Right atrium auricular region (tissue), 2 donors: ENCODE results near the gene PTPRN2. TPM values are rescaled to one million over a fixed set of nuclear protein-coding genes. Genes with fewer than 3 reads are reported as not detected.

Source experiments
- DNase-seq: peaks from one replicate; pipeline ENCODE4 v3.0.0-alpha.2; 2019; ENCODE audit warnings: low spot score
- H3K27ac ChIP-seq, 2 donors: fragments of 200-600 bp; sonication (generic); 1 replicate in 1 of 2; 2 replicates in 1 of 2; pipeline ENCODE4 v1.5.1; 2016 to 2019
- H3K27me3 ChIP-seq, 2 donors: fragments of 200-600 bp; sonication (generic); one replicate each; pipeline versions ENCODE4 v1.5.1 to v1.6.0; 2017 to 2019
- H3K36me3 ChIP-seq: fragments of 200-600 bp; sonication (generic); one replicate; pipeline ENCODE4 v1.5.1; 2016
- H3K4me1 ChIP-seq, 2 donors: fragments of 200-600 bp; sonication (generic); one replicate each; pipeline versions ENCODE4 v1.5.1 to v1.6.0; 2017 to 2019
- H3K4me3 ChIP-seq, 2 donors: fragments of 200-600 bp; sonication (generic); 1 replicate in 1 of 2; 2 replicates in 1 of 2; pipeline ENCODE4 v1.5.1; 2017 to 2019; ENCODE audit warnings: mild to moderate bottlenecking in 1 of 2, moderate library complexity in 1 of 2
- H3K9me3 ChIP-seq, 2 donors: fragments of 200-600 bp; sonication (generic); one replicate each; pipeline ENCODE4 v1.5.1; 2019
- total RNA-seq, 2 donors: library from RNA; depleted of rRNA; stranded (reverse); fragments of >200 nt; gene quantifications; one replicate each; pipeline ENCODE4 v1.1.0, GENCODE V29; 2016
- TF ChIP-seq, protein P1 (sequence below), 2 donors: fragments of 200-600 bp; sonication (generic); IDR thresholded peaks; one replicate each; pipeline ENCODE4 v1.5.1; 2019; ENCODE audit warnings: antibody characterized with exemption in 2 of 2

PTPRN2 gene
- total RNA-seq, 2 donors from 2014 or later, result 2.6 to 2.7 TPM

DNA sequence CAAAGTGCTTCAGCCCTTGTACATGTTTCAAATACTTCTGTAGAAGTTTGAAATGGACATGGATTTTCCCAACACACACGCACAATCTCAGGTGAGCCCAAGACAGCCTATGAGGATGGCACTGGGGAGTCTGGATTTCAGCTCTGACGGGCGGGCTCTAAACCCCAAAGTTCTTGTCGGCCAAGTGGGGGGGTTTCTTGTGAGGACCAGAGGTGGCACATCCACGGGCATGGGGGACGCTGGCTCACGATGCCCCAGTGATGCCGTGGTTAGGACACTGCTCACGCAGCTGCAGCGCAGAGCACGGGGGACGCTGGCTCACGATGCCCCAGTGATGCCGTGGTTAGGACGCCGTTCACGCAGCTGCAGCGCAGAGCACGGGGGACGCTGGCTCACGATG, 970.7 kb downstream of the PTPRN2 start:
- no peaks in the 10 kb centered on the region for H3K9me3 ChIP-seq
- H3K4me3 ChIP-seq, result no peak overlapping the region
- H3K27me3 ChIP-seq, result no peaks in the 10 kb centered on the region
- peaks cover 0 to 15% of the 10 kb centered on the region in 2 donors for H3K4me1 ChIP-seq
- TF ChIP-seq, protein P1, sequence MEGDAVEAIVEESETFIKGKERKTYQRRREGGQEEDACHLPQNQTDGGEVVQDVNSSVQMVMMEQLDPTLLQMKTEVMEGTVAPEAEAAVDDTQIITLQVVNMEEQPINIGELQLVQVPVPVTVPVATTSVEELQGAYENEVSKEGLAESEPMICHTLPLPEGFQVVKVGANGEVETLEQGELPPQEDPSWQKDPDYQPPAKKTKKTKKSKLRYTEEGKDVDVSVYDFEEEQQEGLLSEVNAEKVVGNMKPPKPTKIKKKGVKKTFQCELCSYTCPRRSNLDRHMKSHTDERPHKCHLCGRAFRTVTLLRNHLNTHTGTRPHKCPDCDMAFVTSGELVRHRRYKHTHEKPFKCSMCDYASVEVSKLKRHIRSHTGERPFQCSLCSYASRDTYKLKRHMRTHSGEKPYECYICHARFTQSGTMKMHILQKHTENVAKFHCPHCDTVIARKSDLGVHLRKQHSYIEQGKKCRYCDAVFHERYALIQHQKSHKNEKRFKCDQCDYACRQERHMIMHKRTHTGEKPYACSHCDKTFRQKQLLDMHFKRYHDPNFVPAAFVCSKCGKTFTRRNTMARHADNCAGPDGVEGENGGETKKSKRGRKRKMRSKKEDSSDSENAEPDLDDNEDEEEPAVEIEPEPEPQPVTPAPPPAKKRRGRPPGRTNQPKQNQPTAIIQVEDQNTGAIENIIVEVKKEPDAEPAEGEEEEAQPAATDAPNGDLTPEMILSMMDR (IDR thresholded peaks at IDR 0.05), result no peak
- no peaks in the 10 kb centered on the region for H3K36me3 ChIP-seq
- H3K27ac ChIP-seq, result no peak overlapping the region
- DNase-seq, result no peak

GRCh38 chr7:157616426-157616825, 971.2 kb downstream of the PTPRN2 start:
- Histone ChIP-seq H3K27me3 (no peaks in the 10 kb centered on the region), H3K9me3 (no peaks in the 10 kb centered on the region), H3K4me1 (peaks cover 0 to 15% of the 10 kb centered on the region in 2 donors), H3K36me3 (no peaks in the 10 kb centered on the region), H3K4me3 (no peak overlapping the region), H3K27ac (peak overlapping the region; percentile 4 to 71)
- DNase-seq, result no peak
- TF ChIP-seq, protein P1 (IDR thresholded peaks at IDR 0.05), result no peak

- H3K4me1 ChIP-seq, result peaks cover 0 to 15% of the 10 kb centered on the region in 2 donors
- H3K27ac ChIP-seq, result peak overlapping the region; percentile 4 to 71
- no peaks in the 10 kb centered on the region for H3K9me3 ChIP-seq
- no peak for DNase-seq
- TF ChIP-seq, protein P1 (IDR thresholded peaks at IDR 0.05), result no peak
- H3K4me3 ChIP-seq, result no peak overlapping the region
- H3K27me3 ChIP-seq, result no peaks in the 10 kb centered on the region
- no peaks in the 10 kb centered on the region for H3K36me3 ChIP-seq
Measured at GRCh38 chr7:157615852-157616251, 971.8 kb downstream of the PTPRN2 start.

- no peaks in the 10 kb centered on the region for H3K9me3 ChIP-seq
- H3K27me3 ChIP-seq, result no peaks in the 10 kb centered on the region
- TF ChIP-seq, protein P1 (IDR thresholded peaks at IDR 0.05), result no peak
- no peaks in the 10 kb centered on the region for H3K36me3 ChIP-seq
- H3K27ac ChIP-seq, result peak overlapping the region in 1 of 2 donors; percentile 71
- peak; percentile 78 for DNase-seq
- H3K4me3 ChIP-seq, result no peak overlapping the region
- peaks cover 0 to 15% of the 10 kb centered on the region in 2 donors for H3K4me1 ChIP-seq
Measured at GRCh38 chr7:157615101-157615817, 972.4 kb downstream of the PTPRN2 start.

DNA sequence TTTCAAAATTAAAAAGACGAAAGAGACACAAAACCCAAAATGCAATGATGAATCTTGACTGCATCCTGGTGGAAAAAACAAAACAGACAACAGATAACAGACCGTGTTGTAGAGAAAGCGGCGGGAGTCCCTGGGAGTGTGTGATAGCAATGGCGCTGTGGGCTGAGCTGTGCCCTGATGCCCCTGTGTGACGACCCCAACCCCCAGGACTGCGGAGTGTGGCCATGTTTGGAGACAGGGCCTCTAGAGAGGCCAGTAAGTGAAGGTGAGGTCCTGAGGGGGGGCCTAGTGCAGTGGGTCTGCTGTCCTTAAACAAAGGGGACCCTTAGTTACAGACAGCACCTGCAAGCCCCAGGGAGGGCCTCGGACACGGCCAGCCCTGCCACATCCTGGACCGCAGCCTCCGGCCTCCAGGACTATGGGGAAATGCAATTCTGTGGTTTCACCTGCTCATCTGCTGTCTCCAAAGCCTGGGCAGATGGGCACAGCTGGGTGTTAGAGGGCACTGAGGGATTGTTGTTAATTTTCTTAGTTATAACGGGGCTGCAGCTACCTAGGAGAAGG, 973.1 kb downstream of the PTPRN2 start:
- Histone ChIP-seq H3K36me3 (no peaks in the 10 kb centered on the region), H3K4me3 (no peak overlapping the region), H3K27me3 (no peaks in the 10 kb centered on the region), H3K27ac (no peak overlapping the region), H3K9me3 (no peaks in the 10 kb centered on the region), H3K4me1 (peaks cover 0 to 15% of the 10 kb centered on the region in 2 donors)
- no peak for DNase-seq
- TF ChIP-seq, protein P1 (IDR thresholded peaks at IDR 0.05), result no peak
